HG02642 (cell line): ENCODE measurements around the gene AXIN2.

ENCODE experiments used
- ATAC-seq: cut with Tn5 transposase; IDR thresholded peaks from one replicate; pipeline ENCODE4 v1.9.1; 2021; ENCODE audit warnings: mild to moderate bottlenecking; ENCODE audit not compliant: unreplicated experiment, poor library complexity

The AXIN2 gene, protein sequence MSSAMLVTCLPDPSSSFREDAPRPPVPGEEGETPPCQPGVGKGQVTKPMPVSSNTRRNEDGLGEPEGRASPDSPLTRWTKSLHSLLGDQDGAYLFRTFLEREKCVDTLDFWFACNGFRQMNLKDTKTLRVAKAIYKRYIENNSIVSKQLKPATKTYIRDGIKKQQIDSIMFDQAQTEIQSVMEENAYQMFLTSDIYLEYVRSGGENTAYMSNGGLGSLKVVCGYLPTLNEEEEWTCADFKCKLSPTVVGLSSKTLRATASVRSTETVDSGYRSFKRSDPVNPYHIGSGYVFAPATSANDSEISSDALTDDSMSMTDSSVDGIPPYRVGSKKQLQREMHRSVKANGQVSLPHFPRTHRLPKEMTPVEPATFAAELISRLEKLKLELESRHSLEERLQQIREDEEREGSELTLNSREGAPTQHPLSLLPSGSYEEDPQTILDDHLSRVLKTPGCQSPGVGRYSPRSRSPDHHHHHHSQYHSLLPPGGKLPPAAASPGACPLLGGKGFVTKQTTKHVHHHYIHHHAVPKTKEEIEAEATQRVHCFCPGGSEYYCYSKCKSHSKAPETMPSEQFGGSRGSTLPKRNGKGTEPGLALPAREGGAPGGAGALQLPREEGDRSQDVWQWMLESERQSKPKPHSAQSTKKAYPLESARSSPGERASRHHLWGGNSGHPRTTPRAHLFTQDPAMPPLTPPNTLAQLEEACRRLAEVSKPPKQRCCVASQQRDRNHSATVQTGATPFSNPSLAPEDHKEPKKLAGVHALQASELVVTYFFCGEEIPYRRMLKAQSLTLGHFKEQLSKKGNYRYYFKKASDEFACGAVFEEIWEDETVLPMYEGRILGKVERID

DNA sequence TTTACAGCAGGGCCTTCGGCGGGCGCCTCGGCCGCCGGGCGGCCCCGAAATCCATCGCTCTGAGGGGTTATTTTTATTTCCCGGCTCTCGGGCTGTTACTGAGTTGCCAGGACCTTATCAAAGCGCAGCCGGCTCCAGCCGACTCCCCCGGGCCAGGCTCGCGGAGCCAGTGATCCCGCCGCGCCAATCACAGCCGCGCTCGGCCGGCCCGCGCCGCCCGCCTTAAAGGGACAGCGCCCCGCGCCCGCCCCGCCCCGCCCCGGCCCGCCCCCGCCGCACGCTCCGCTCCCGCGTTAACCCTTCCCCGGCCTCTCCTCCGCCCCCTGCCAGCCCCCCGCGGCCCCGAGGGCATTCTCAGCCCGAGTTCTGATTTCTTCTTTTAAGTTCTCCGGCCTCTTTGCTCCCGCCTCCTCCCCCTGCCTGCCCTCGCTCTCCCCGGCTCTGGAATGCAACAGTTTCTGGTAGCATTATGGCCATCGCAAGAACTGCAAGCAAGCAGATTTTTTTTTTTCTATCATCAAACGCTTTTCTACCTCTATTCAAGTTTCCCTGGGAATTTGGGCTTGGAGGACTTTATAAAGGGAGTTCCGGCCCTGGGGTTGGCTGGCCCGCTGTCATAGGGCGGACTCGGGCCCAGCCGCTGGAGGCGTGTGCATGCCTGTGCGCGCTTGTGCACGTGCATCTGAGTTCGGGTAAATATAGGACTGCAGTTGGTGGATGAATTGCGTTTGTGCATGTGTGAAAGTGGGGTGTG is at the start of gene AXIN2:
TSS of gene AXIN2 (minus strand) at position 197 of the 754 bp plus-strand sequence. CDS start 3,028 bp downstream, outside the sequence.
- ATAC-seq: peak; percentile 84

DNA sequence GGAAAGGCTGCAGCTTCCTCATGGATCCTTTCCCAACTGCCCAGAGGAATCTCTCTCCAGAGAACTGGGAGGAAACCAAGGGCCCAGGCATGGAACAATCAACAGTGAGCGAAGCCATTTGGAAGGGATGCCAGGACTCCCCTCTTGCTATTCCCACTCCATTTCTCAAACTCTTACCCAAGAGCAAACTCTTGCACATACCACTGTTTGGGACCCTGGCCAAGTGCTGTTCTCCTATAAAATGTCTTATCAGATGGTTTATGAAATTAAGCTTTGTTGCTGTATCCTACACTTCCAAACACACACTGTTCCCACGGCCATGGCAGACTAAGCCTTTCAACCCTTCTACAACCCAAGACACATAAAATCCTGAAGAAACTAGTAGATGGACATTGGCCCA is 48.3 kb upstream of the AXIN2 start:
- ATAC-seq: no peak

DNA sequence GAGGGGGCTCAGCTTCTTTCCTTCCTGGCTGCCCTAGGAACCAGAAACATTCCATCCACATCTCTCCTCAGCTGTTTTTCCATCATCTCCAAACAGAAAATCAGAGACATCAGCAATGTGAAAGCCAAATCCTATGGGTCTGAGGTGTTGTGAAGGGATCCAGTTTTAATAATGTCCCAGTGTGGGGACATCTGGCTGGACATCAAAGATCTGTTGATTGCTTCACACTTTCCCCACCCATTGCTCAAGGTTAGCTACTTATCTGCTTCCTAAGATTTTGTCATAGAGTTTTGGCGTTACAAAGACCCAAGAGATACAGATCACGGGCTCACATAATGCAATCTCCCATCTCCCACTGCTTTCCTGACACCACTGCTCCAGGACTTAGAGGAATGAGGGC is 47.8 kb upstream of the AXIN2 start:
- ATAC-seq: no peak

DNA sequence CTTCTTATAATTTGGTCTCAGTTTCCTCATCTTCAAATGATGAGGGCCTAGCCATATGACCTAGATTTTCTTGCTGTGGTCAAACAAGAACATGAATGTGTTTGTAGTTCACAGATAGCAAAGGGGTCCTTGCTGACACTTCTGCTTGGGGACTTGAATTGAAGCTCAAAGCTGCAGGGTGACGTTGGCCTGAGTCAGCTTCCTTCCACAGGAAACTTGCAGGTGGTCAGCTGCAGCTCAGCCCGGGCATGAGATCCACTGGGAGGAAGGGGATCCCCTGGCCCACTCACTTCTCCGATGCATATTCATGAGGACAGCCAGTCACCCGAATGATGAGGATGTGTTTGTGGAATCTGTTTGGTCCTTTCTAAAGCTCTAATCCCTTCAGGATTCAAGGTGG is 42.6 kb upstream of the AXIN2 start:
- no peak for ATAC-seq

DNA sequence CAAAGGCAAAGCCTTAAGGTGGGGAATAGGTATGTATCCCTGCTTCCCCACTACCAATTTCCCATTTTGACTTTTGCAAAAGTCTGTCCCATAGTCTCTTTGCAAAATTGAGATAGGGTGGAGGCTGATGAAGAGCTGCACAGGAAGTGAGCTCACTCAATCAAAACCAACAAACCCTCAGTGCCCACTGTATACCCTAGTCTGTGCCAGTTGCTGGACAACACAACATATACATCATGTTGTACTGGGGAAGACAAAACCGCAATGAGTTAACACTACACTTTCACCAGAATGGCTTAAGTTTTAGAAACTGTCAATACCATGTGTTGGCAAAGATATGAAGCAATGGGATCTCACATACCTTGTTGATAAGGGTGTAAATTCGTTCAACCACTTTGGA is 40.4 kb upstream of the AXIN2 start:
- ATAC-seq: no peak

DNA sequence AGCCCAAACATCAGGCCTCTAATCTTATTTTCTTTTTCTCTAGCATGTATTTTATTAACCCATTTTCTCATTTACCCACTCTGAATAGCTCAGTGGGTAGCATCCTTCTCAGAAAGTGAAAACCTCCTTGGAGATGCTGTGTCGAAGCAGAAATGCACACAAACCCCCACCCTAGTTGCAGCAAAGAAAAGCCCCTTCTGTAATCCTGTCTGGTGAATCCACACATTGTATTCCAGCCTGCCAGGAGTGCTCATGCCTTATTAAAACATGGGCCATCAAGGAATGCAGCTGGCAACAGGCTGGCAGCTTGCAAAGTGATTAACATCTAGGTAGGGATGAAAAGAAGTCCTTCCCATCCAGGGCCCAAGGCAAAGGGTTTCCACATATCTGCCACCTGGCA is 39.7 kb upstream of the AXIN2 start:
- ATAC-seq: no peak

DNA sequence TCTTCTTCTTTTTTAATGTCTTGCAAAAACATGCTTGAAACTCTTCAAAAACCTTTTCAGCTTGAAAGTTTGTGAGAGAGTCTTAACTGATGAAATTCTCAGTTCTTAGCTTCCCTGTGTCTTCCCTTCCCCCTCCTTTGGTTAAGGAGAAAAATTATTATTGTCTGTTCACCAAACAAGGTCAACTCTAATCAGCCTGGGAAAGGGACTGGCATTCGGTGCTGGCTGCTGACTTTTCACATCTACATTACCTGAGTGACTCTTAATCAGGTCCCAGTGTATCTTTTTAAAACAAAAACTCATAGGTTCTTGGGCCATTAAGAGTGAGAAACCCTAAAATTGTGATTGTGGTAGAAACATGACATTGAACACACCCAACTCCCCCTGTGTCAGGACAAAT is 39.1 kb upstream of the AXIN2 start:
- ATAC-seq: no peak

DNA sequence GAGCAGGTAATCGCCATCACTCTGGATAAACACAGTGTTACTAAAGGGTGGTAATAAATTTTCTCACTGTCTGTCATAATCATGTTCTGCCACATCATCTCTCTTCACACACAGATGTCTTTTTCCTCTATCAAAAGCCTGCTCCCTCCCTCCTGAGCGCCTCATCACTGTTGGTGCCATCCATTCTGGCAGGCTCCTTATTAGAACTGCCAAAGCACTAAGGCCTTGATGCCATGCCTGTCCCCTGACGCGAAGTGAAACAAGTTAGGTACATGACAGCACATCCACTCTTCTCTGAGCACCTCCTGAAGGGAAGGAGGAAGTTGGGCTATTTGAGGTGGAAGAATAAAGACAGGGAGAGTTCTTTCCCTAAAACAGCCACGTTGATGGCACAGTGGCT is 38.2 kb upstream of the AXIN2 start:
- no peak for ATAC-seq

DNA sequence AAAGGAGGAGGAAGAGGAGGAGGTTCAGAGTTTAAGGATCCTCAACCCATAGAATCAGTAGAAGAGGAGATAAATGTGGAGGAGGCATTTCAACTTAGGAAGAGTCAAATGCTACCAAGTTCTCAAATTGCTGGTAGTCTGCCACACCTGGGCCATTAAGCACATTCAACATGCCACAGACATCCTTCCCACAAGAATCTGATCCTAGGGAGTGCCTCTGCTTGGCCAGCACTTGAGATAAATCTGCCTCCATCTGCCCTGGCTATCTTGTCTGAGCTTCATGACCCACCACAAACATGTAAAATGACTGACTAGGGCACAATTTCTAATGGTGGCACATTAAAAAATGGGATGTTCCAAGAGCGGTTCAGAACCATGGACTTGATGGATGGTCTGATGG is 37.3 kb upstream of the AXIN2 start:
- no peak for ATAC-seq

DNA sequence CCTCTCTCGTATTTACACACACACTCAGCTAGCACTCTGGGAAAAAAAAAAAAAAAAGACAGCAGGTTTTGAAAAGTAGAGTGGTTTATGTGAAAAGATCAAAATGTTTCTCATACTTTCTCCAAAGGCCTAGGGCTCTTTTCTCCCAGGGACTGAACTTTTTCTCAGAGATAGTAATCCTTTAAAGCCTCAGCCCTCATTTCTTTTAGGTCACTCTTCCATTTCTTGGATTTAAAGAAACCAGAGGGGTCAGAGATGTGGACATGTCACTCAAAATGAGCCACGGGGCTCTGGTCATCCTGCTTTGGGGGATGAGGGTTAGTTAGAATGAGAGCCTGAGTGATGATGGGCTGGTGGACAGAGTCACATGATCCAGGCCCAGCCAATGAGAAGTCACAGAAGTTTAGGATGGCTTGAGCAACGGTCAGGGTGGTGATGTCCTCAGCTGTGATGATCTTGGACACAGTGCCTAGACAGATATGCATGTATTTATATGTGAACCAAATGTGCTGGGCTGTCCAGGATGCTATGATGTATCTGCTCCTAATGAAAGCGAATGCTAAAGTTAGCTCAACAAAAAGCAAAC is 33.7 kb upstream of the AXIN2 start:
- ATAC-seq: no peak

DNA sequence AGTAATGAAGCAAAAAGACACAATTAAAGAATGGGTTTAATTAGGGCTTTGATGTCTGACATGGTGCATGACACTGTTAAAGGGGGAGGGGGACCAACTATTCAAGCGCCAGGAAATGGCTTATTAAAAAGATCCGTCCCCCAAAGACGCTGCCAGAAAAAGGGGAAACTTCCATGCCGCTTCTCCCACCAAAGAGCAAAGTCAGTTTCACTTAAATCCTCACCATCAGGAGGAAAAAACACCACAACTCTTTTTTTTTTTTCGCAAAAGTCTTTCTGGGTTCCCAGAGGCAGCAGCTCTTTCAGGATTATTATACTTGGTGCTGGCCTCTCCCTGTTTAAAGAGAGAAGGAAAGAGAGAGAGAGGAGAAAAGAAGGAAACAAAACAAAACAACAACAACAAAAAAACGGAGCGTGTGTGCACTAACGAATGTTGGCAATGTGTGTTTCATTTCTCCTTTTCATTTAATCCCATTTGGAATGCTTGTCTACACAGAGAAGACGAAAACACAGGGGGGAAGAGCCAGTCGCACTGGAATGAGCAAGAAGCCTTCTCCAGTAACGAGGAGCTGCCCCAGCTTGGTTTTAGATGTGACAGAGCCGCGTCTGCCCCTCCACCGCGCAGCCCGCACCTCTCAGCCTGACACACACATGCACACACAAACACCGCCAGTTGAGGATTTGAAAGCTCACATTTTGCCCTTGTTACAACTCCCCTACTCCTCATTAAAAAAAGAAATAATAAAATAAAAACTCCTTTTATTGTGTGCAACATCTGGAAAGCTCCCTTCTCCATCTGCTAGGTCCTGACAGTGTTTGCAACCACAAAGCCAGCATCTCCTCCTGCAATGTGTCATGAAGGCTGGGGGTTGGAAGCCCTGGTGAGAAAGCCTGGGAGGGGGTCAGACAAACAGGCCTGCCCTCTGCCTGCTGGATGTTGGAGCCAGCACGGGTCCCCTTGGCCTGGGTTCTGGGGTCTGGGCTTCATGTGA is 32.7 kb upstream of the AXIN2 start:
- ATAC-seq: no peak

DNA sequence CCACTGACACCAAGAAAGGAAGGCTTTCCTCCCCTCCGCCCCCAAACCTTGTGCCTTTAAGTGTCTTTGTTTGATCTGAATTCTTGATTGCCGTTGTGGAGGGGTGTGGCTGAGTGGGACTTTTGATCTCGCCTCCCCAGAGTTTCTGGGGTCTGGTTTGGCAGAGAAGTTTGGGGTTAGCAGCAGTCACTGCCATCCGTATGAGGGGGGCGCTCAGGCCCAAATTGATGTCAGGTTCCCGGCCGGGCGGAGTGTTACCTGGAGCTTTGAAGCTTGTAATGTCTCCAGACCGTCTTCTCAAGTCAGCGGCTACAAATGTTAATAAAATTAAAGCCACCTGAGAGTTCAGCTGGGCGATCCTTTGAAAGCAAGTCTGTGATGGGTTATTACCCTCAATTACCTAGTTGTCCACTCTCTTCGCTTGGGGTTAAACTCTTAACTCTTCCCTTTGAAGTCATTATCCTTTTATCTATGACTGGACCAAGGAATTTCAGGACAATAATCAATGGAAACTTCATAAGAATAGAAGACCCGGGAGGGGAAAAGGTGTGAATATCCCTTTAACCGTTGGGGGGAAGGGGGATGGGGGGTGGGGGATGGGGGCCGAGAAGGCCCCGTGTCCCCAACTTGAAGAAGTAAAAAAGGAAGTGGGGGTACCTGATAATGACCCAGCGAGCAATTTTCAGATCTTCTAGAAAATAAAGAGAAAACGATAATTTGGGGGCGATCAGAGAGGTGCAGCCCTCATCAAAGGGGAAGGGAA is 31.8 kb upstream of the AXIN2 start:
- ATAC-seq: no peak

DNA sequence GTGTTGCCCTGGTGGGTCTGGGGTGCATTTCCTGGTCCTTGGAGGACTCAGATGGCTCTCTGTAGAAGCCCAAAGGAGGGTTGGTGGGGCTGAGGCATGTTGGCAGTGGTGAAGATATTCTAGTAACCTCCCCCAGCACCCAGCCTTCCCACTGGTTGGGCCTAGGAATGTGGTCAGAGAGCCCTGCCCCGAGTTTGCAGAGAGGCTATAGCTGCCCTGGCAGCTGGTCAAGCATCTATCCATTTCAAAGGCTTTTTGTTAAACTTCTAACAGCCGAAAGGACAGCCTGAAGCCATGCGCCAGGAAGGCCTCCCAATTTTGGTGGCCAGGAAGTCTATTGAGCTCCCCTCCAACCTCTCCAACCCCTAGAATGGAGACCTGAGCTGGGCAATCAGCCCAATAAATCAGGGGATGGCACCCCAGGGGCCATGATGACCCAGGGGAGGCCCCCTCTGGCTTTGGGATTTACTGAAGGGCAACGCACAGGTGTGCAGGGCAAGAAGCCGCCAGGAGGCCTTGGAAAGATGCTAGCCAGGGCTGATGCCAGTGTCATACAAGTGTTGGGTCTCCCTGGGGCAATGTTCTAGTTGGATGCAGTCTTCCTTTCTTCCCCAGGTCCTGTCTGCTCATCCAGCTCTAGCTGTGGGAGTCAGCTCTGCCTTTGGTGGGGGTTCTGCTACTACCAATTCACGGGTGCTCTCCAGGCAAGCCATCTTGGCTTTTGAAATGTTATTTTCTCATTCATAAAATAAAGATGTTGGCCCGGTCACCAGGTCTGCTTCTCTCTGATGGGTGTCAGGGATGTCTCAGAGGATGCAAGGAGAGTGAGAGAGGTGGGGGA is 30.9 kb upstream of the AXIN2 start:
- no peak for ATAC-seq

DNA sequence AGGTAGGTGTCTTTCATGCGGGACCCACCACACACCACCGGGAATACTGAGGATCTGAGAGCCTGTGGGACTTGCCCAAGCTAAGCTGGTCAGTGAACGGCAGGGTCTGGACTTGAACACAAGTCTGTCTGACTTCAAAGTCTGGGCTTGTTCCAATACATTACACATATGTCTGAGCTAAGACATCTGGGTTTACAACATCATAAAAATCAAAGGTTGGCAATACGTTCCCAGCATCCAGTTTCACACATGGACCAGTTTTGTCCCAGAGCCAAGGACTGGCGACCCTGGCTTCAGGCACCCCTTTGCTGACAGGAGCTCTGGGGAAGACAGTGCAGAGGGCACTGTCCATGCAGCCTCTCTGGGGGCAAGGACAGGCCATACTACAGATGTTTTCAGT is 27.9 kb upstream of the AXIN2 start:
- ATAC-seq: no peak

DNA sequence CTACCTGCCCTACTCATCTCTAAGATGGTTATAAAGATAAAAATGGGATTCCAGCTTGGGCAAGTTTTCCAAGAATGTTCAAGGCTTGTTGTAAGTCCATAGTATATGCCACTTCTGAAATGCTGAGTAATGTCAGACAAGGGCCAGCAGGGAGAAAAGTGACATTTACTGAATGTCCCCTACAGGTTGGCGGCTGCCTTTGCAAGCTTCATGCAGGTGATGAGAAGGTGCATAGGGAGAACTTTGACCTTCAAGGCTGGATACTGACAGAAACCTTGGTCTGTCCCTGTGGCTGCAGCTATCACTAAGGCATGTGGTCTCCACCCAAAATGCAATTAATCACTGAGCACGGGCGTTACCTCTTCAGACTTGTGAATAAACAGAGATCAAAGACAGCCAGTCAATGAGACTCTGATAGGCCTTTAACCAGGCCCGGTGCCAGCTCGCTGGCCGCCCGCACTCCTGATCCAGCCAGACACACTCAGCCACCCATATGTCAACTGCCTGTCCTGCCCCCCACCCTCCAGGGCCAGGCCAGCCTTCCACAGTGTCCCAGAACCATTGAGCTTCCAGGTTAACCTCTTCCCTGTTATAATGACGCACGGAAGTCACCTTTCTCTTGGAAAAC is 26.8 kb upstream of the AXIN2 start:
- ATAC-seq: no peak

DNA sequence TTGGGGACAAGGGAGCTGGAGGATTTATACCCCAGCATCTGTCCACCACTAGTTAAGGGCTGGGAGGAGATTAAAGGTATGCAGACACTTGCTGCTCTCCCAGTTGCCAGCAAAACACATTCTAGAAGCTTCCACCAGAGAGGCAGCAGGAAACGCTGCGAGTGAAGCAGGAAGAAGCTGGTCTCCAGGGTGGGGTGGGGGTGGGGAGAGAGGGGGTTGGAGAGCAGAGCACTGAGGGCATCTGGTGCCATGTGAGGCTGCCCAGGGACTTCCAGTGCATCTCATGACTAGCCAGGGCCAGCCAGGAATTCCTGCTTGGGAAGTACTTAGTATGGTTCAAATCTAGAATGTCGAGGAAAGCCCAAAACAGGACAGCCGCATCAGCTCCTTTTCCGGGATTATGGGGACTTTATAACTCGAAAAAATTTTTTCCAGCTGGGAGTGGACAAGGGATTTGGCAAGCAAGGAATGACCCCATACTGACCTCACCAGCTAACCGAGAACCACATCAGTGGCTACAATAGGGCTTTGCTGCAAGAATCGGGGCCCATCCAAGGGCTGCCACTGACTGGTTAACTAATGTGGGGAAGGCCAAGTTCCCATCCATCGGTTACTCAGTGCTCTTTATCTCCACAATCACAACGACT is 26.2 kb upstream of the AXIN2 start:
- no peak for ATAC-seq

DNA sequence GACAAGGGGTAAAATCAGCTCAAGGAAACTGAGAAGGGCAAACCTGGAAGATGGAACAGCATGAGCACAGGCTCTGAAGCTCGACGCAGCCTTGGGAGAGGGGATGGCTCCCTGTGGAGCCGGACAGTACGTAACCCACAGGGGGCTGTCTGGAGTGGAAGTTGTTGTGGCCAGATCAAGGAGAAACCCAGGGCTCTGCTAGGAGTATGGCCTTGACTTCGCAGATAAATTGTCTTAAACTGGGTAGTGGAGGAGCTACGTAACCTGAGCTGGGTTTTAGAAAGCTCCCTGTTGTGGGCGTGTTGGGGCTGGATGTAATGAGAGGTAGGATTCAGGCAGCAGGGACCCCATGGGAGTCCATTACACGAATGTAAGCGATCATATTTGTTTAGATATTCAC is 25.5 kb upstream of the AXIN2 start:
- no peak for ATAC-seq
